Measurements from ENCODE around the gene BCL2L13.

- TF ChIP-seq CTCF (IDR thresholded peaks at IDR 0.05): no peak
- no peak for TF ChIP-seq POLR2A (IDR thresholded peaks at IDR 0.05)
Observed at GRCh38 chr22:17672417-17672991, 33.9 kb downstream of the BCL2L13 start.

Measured in uterus (tissue), 2 donors.